HepG2 (cell line): ENCODE measurements around the gene ANG. TPM values are rescaled to one million over a fixed set of nuclear protein-coding genes. Genes with fewer than 3 reads are reported as not detected.

Source experiments
- CBX5 ChIP-seq: sonication (generic); formaldehyde crosslinking; IDR thresholded peaks from 2 replicates; pipeline ENCODE4 v1.4.0; 2020; ENCODE audit warnings: missing genetic modification reagents, borderline replicate concordance
- E2F1 ChIP-seq: sonication (generic); formaldehyde crosslinking; IDR thresholded peaks from 2 replicates; pipeline ENCODE4 v1.5.0; 2020; ENCODE audit warnings: missing genetic modification reagents
- E2F5 ChIP-seq: sonication (generic); formaldehyde crosslinking; conservative IDR thresholded peaks from 2 replicates; pipeline ENCODE4 v1.4.0; 2020; ENCODE audit warnings: missing genetic modification reagents
- FOXO4 ChIP-seq: sonication (generic); formaldehyde crosslinking; conservative IDR thresholded peaks from 2 replicates; pipeline ENCODE4 v1.8.1; 2023; ENCODE audit warnings: missing genetic modification reagents
- HOXA9 ChIP-seq: sonication (generic); formaldehyde crosslinking; IDR thresholded peaks from 2 replicates; pipeline ENCODE4 v1.8.1; 2022; ENCODE audit warnings: missing genetic modification reagents, mild to moderate bottlenecking, moderate library complexity, borderline replicate concordance
- RERE ChIP-seq: IDR thresholded peaks from 2 replicates; pipeline ENCODE4 v1.6.1; 2016; ENCODE audit warnings: low read depth, missing genetic modification reagents, missing compliant biosample characterization
- RFXAP ChIP-seq: sonication (generic); formaldehyde crosslinking; IDR thresholded peaks from 2 replicates; pipeline ENCODE4 v1.4.0; 2020; ENCODE audit warnings: missing genetic modification reagents, borderline replicate concordance
- SIN3B ChIP-seq: fragments of 150-350 bp; IDR thresholded peaks from 2 replicates; pipeline ENCODE4 v1.6.1; 2014; ENCODE audit warnings: low read length
- ZHX2 ChIP-seq, 2 experiments: sonication (generic) in 1 of 2; formaldehyde crosslinking in 1 of 2; IDR thresholded peaks; 2 replicates each; pipeline versions ENCODE4 v1.6.1 to v1.9.0; 2014 to 2022; ENCODE audit warnings: antibody characterized with exemption in 1 of 2, borderline replicate concordance in 1 of 2, inconsistent platforms in 1 of 2, low read depth in 1 of 2, missing genetic modification reagents in 1 of 2
- ZSCAN12 ChIP-seq: sonication (generic); formaldehyde crosslinking; IDR thresholded peaks from 2 replicates; pipeline ENCODE4 v1.9.0; 2021; ENCODE audit warnings: mild to moderate bottlenecking, missing genetic modification reagents
- ZSCAN25 ChIP-seq: sonication (generic); formaldehyde crosslinking; IDR thresholded peaks from 2 replicates; pipeline ENCODE4 v1.8.0; 2022; ENCODE audit warnings: mild to moderate bottlenecking, missing genetic modification reagents
- polyA plus RNA-seq, 8 experiments: library from polyadenylated mRNA; depleted of rRNA in 3 of 8; stranded (reverse) in 7 of 8; unstranded in 1 of 8; fragments of >200 nt; fragmentation: Illumina TruSeq in 4 of 8; extraction: Trizol in 4 of 8; gene quantifications; 2 replicates each; pipeline versions ENCODE4 v1.2.1 to v1.2.3, GENCODE V29; 2011 to 2016; ENCODE audit warnings: low read depth in 4 of 8, missing spikeins in 1 of 8, mixed read lengths in 1 of 8; ENCODE audit not compliant: insufficient read depth in 1 of 8
- total RNA-seq, 5 experiments: library from RNA; depleted of rRNA; stranded (reverse); fragments of >200 nt; fragmentation: Illumina TruSeq; extraction: Trizol; gene quantifications; 2 replicates each; pipeline ENCODE4 v1.2.3, GENCODE V29; 2016; ENCODE audit warnings: low read depth in 1 of 5

The ANG gene
- total and polyA plus RNA-seq, 2 of the 13 experiments (the other 11 are each of a cell fraction or from before 2014, with no cell fraction given) = 83.6 to 401 TPM

- TF ChIP-seq ZHX2 (IDR thresholded peaks at IDR 0.05; ENCODE audit: low read depth) (no peak), ZHX2 (CRISPR knock-in tag; IDR thresholded peaks at IDR 0.05; ENCODE audit: borderline replicate concordance) (peak; percentile 82; the same call in 1 of the 2 replicates), RFXAP (0 out of 2 replicates have a peak, but pooled peaks have one; percentile 72), CBX5 (CRISPR knock-in tag) (peak; percentile 21; the same call in 1 of the 2 replicates), HOXA9 (CRISPR knock-in tag) (no peak; the same call in 1 of the 2 replicates), ZSCAN12 (CRISPR knock-in tag) (peak; percentile 95), E2F5 (CRISPR knock-in tag) (peak; percentile 90), FOXO4 (CRISPR knock-in tag) (no peak), SIN3B (peak; percentile 47), RERE (0 out of 2 replicates have a peak, but pooled peaks have one; percentile 23), ZSCAN25 (CRISPR knock-in tag) (peak; percentile 64; the same call in 1 of the 2 replicates), E2F1 (CRISPR knock-in tag) (peak; percentile 44; the same call in 1 of the 2 replicates)
These were observed 4.5 kb upstream of the ANG start, which contains the start of gene RNASE4 (continued) for GRCh38 chr14:20683891-20684661.
